ENCODE data around the gene TSSC4. TPM values are rescaled to one million over a fixed set of nuclear protein-coding genes. Genes with fewer than 3 reads are reported as not detected.

The TSSC4 gene
- total RNA-seq, 2 experiments from 2014 or later = 46.9 to 54.2 TPM

GRCh38 chr11:2365571-2366210, 34.9 kb upstream of the TSSC4 start:
- Mint-ChIP-seq H3K9me3 (no peaks in the 10 kb centered on the region), H3K4me3 (no peak overlapping the region), H3K27me3 (no peaks in the 10 kb centered on the region), H3K27ac (no peak overlapping the region), H3K4me1 (no peaks in the 10 kb centered on the region), H3K36me3 (no peaks in the 10 kb centered on the region)
- no peak for DNase-seq

- Mint-ChIP-seq H3K4me3 (no peak overlapping the region), H3K36me3 (no peaks in the 10 kb centered on the region), H3K27me3 (no peaks in the 10 kb centered on the region), H3K4me1 (no peaks in the 10 kb centered on the region), H3K27ac (no peak overlapping the region), H3K9me3 (no peaks in the 10 kb centered on the region)
- no peak for DNase-seq
Observed at GRCh38 chr11:2366276-2366675, 34.3 kb upstream of the TSSC4 start.

GRCh38 chr11:2366733-2367132, 33.8 kb upstream of the TSSC4 start:
- no peaks in the 10 kb centered on the region for H3K36me3 Mint-ChIP-seq
- no peaks in the 10 kb centered on the region for H3K4me1 Mint-ChIP-seq
- H3K27me3 Mint-ChIP-seq = no peaks in the 10 kb centered on the region
- H3K27ac Mint-ChIP-seq = no peak overlapping the region
- no peak for DNase-seq
- H3K9me3 Mint-ChIP-seq = no peaks in the 10 kb centered on the region
- H3K4me3 Mint-ChIP-seq = no peak overlapping the region

GRCh38 chr11:2367266-2368160, 33.0 kb upstream of the TSSC4 start:
- no peak for DNase-seq
- Mint-ChIP-seq H3K36me3 (no peaks in the 10 kb centered on the region), H3K4me3 (no peak overlapping the region)

GRCh38 chr11:2368178-2368850, 32.2 kb upstream of the TSSC4 start:
- no peak overlapping the region for H3K27ac Mint-ChIP-seq
- H3K4me1 Mint-ChIP-seq = no peaks in the 10 kb centered on the region
- DNase-seq = no peak
- no peak overlapping the region for H3K4me3 Mint-ChIP-seq
- no peaks in the 10 kb centered on the region for H3K27me3 Mint-ChIP-seq
- H3K36me3 Mint-ChIP-seq = no peaks in the 10 kb centered on the region
- H3K9me3 Mint-ChIP-seq = no peaks in the 10 kb centered on the region

More at GRCh38 chr11:2367266-2368160, 33.0 kb upstream of the TSSC4 start:
- no peaks in the 10 kb centered on the region for H3K27me3 Mint-ChIP-seq
- no peak overlapping the region for H3K27ac Mint-ChIP-seq
- H3K9me3 Mint-ChIP-seq = no peaks in the 10 kb centered on the region
- no peaks in the 10 kb centered on the region for H3K4me1 Mint-ChIP-seq

GRCh38 chr11:2368851-2369180, 31.7 kb upstream of the TSSC4 start:
- no peak for DNase-seq
- H3K27ac Mint-ChIP-seq = no peak overlapping the region
- H3K4me1 Mint-ChIP-seq = no peaks in the 10 kb centered on the region
- no peak overlapping the region for H3K4me3 Mint-ChIP-seq
- no peaks in the 10 kb centered on the region for H3K36me3 Mint-ChIP-seq
- H3K9me3 Mint-ChIP-seq = no peaks in the 10 kb centered on the region
- H3K27me3 Mint-ChIP-seq = no peaks in the 10 kb centered on the region

GRCh38 chr11:2369320-2369719, 31.2 kb upstream of the TSSC4 start:
- H3K36me3 Mint-ChIP-seq = no peaks in the 10 kb centered on the region
- H3K4me3 Mint-ChIP-seq = no peak overlapping the region
- DNase-seq = no peak
- H3K4me1 Mint-ChIP-seq = no peaks in the 10 kb centered on the region
- no peaks in the 10 kb centered on the region for H3K9me3 Mint-ChIP-seq
- no peak overlapping the region for H3K27ac Mint-ChIP-seq
- no peaks in the 10 kb centered on the region for H3K27me3 Mint-ChIP-seq

- Mint-ChIP-seq H3K27ac (no peak overlapping the region), H3K36me3 (no peaks in the 10 kb centered on the region), H3K4me1 (no peaks in the 10 kb centered on the region), H3K27me3 (no peaks in the 10 kb centered on the region), H3K4me3 (no peak overlapping the region), H3K9me3 (no peaks in the 10 kb centered on the region)
- no peak for DNase-seq
Observed at GRCh38 chr11:2369896-2370295, 30.7 kb upstream of the TSSC4 start.

GRCh38 chr11:2374456-2375201, 25.9 kb upstream of the TSSC4 start:
- no peaks in the 10 kb centered on the region for H3K9me3 Mint-ChIP-seq
- no peak for DNase-seq
- H3K4me3 Mint-ChIP-seq = no peak overlapping the region
- H3K27me3 Mint-ChIP-seq = no peaks in the 10 kb centered on the region
- peaks cover 8% of the 10 kb centered on the region for H3K4me1 Mint-ChIP-seq
- no peaks in the 10 kb centered on the region for H3K36me3 Mint-ChIP-seq
- H3K27ac Mint-ChIP-seq = no peak overlapping the region

- Mint-ChIP-seq H3K4me3 (no peak overlapping the region), H3K27me3 (no peaks in the 10 kb centered on the region), H3K27ac (no peak overlapping the region), H3K36me3 (peaks cover 1% of the 10 kb centered on the region), H3K9me3 (no peaks in the 10 kb centered on the region), H3K4me1 (peaks cover 13% of the 10 kb centered on the region)
- DNase-seq = no peak
Observed at GRCh38 chr11:2375341-2375853, 25.2 kb upstream of the TSSC4 start.

- Mint-ChIP-seq H3K4me3 (peak overlapping the region; percentile 51), H3K4me1 (peaks cover 15% of the 10 kb centered on the region), H3K27ac (no peak overlapping the region), H3K9me3 (no peaks in the 10 kb centered on the region), H3K27me3 (no peaks in the 10 kb centered on the region), H3K36me3 (peaks cover 6% of the 10 kb centered on the region)
- DNase-seq = no peak
Observed at GRCh38 chr11:2375964-2376551, 24.5 kb upstream of the TSSC4 start.

- Mint-ChIP-seq H3K9me3 (no peaks in the 10 kb centered on the region), H3K36me3 (peaks cover 6% of the 10 kb centered on the region), H3K4me3 (peak within 1 kb of the TSS; percentile 88), H3K27ac (peak within 1 kb of the TSS; percentile 58), H3K4me1 (peaks cover 15% of the 10 kb centered on the region), H3K27me3 (no peaks in the 10 kb centered on the region)
- DNase-seq = peak; percentile 66
Observed at GRCh38 chr11:2376751-2377451, 23.6 kb upstream of the TSSC4 start, which contains the start of gene CD81. CD81 (plus strand) TSS chr11:2377310; CDS start chr11:2377550, 240 bp downstream.

- peak overlapping the region; percentile 88 for H3K4me3 Mint-ChIP-seq
- H3K27ac Mint-ChIP-seq = peak overlapping the region; percentile 58
- no peaks in the 10 kb centered on the region for H3K27me3 Mint-ChIP-seq
- peaks cover 6% of the 10 kb centered on the region for H3K36me3 Mint-ChIP-seq
- peaks cover 15% of the 10 kb centered on the region for H3K4me1 Mint-ChIP-seq
- H3K9me3 Mint-ChIP-seq = no peaks in the 10 kb centered on the region
- DNase-seq = peak; percentile 67
Observed at GRCh38 chr11:2377511-2378443, 22.8 kb upstream of the TSSC4 start.

All from activated naive CD8-positive, alpha-beta T cell treated with anti-CD3 and anti-CD28 coated beads for 36 hours (primary cell).